ENCODE measurements around the gene CMTR1.
"Not testable (repeated sequence)": the region's sequence is repeated elsewhere in the genome, so short reads cannot be mapped to it uniquely, and the experiment has no call there.

The CMTR1 gene

DNA sequence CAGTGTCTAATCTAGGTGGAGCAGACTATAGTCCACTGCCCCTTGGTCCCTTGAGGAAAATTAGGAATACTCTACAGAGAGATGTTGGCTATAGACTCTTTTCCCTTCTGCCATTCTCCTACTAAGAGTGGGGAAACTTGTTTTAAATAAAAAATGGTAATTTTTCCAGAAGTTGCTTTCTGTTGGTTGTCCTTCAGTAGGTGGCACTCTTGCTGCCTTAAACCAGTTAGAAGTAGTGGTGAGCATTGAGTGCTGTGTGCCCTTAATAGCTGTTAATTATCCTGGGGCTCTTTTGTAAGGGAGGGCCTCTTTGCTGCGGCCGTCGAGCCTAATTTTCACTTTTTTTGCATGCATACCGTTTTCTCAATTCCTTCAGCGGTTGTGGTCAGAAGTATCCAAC, 2.8 kb downstream of the CMTR1 start:
- no peak for DNase-seq (ENCODE audit: low spot score)

DNA sequence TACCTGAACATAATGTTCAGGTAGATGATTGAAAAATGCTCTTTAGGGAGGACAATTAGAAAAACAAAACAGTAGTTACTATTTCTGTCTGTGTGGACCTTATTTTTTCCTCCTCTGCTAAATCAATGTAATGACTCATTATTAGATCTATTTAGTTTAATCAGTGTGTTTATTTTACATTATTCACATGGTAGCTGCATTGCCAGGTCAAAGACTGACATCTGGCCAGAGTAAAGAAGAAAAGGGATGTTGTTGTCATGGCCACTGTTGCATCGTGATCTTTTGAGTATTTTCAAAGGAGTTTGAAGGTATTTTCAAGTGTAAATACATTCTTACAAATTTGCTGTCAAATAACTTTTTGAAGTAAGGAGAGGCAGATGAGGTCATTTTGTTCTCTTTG, 5.9 kb downstream of the CMTR1 start:
- DNase-seq (ENCODE audit: low spot score), result no peak

DNA sequence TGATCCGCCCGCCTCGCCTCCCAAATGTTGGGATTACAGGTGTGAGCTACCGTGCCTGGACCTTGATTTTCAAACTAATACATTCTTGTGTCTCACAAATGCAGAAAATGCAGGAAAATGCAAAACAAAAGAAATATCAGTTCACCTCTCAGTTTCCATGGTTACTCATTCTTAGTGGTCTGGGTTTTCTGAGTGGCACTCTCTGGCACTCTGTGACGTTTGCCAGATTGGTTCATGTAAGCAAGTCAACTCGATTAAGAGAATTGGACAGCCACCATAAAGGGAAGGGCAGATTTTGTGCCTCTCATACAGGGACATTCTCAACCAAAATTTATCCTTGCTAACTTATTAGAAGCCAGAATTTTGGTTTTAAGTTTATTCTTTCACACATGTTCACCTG, 8.6 kb downstream of the CMTR1 start:
- DNase-seq (ENCODE audit: low spot score), result no peak

DNA sequence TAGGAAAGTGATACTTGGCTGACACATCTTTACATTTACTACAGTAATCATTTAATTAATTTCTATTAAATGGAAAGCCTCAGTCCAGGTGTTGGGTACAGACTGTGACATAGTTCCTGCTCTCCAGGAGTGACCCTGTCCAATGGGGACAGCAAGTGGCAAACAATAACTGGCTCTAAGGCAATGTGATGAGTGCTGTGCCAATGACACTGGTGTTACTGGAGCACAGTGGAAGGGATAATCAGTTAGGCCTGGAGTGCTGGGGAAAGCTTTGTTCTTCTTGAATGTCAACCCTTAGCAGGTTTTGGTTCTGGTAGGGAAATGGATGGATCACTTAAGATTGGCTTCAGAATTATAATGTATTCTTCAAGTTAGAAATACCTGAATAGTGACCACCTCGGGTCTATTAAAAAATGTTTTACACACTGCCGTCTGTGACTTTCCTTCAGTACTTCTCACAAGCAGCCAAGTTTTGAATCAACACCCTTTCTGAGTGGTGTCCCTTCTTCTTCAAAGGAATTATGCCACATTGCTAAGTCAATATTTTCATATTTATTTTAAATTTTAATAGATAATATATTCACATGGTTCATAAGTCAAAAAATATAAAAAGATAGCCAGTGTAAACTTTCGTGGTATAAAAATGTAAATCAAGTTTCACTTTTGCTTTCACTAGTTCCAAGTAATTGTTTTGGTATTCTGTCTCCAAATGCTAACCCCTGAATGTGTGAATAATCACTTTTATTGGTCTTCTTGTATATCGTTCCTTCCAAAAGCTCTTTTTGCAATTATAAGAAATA, 9.6 kb downstream of the CMTR1 start:
- no peak for DNase-seq (ENCODE audit: low spot score)

DNA sequence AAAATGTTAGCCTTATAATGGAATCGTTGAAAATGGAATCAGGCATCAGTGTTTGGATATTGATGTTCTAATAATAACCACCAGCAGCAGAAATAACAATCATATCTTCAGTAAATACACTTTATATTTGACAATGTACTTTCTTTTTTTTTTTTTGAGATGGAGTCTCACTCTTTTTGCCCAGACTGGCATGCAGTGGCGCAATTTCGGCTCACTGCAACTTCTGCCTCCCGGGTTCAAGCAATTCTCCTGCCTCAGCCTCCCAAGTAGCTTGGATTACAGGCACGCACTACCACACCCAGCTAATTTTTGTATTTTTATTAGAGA, 10.2 kb downstream of the CMTR1 start:
- not testable (repeated sequence) for DNase-seq (ENCODE audit: low spot score)

DNA sequence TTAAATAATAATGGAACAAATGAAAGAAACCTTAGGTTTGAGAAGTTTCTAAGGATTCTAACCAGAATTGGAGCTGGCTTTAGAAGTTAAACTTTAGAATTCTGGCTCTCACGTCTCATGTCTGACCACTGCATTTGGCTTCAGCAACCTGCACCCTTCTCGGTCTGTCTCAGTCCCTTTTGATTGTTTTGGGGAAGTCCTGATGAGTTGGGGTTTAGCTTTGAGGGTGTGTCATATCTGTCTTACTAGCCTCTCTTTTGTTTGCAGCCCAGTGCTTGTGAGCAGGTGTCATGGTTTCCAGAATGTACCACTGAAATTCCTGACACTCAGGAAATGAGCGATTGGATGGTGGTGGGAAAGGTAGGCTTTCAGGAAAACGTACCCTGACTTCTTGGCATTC, 17.0 kb downstream of the CMTR1 start:
- DNase-seq (ENCODE audit: low spot score), result no peak

- peak; percentile 23 for DNase-seq (ENCODE audit: low spot score)
Measured at GRCh38 chr6:37451441-37452193, 18.6 kb downstream of the CMTR1 start.

GRCh38 chr6:37452522-37452921, 19.5 kb downstream of the CMTR1 start:
- no peak for DNase-seq (ENCODE audit: low spot score)

GRCh38 chr6:37454420-37455140, 21.6 kb downstream of the CMTR1 start:
- DNase-seq (ENCODE audit: low spot score), result no peak

DNA sequence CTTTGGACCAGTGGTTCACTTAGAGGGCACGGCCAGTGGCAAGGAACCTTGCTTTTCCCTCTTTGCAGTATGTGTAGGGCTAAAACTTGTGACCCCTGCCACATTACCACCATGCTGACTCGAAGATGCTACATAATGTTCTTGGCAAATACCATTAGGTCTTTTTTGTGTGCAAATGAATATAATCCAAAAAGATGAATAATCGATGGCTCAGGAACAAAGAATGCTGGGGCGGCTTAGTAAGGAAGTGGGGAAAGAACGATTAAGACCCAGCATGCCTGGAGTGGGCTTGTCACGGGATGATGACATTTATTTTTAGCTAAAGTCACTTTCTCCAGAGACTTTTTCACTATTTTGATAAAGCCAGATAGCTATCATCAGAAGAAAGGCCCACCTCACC, 23.1 kb downstream of the CMTR1 start:
- DNase-seq (ENCODE audit: low spot score), result no peak

GRCh38 chr6:37456816-37457560, 24.0 kb downstream of the CMTR1 start:
- no peak for DNase-seq (ENCODE audit: low spot score)

- no peak for DNase-seq (ENCODE audit: low spot score)
Measured at GRCh38 chr6:37459981-37460800, 27.2 kb downstream of the CMTR1 start.

- DNase-seq (ENCODE audit: low spot score), result no peak
Measured at GRCh38 chr6:37460805-37461204, 27.8 kb downstream of the CMTR1 start.

- DNase-seq (ENCODE audit: low spot score), result no peak
Measured at GRCh38 chr6:37463110-37463509, 30.1 kb downstream of the CMTR1 start.

DNA sequence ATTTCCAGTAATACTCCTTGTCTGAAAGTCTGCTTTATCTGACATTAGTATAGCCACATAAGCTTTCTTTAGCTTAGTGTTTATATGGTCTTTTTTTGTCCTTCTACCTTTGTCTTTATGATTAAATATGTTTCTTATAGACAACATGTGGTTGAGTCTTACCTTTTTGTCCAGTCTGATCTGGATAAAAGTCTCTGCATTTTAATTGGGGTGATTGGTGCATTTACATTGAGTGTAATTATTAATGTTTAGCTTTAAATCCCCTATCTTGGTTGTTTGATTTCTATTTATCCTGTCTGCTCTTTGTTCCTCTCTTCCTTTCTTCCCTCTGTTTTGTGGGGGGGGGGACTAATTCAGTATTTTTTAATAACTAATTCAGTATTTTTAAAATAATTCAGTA, 34.7 kb downstream of the CMTR1 start:
- no peak for DNase-seq (ENCODE audit: low spot score)

DNA sequence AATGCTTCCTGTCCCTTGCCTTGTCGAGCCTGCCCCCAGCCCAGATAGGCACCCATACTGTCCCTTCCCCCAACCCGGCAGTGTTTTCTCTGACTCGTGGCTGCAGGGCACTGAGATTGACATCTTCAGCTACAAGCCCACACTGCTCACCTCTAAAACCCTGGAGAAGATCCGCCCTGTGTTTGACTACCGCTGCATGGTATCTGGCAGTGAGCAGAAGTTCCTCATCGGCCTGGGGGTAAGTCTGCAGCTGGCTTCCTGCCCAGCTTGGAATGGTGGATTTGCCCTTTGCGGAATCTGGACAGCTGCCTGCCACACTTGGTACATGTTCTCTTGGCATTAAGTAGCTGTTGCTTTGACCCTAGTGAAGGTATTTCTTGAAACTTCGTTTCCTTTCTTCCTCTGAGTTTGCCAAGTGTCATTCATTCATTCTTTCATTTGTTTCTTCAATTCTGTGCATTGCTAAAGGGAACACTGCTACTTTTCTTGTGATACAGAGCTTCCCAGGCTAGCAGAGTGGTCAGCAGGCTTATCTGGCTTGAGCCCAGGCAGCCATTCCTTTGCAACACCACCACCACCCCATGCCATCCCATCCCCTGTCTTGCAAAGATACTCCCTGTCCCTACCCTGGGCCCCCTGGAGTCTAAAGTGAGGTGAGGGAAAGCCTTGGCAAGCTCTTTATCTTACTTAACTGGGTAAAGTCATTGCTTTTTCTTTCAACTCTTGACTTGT, 40.5 kb downstream of the CMTR1 start:
- DNase-seq (ENCODE audit: low spot score), result peak; percentile 57

DNA sequence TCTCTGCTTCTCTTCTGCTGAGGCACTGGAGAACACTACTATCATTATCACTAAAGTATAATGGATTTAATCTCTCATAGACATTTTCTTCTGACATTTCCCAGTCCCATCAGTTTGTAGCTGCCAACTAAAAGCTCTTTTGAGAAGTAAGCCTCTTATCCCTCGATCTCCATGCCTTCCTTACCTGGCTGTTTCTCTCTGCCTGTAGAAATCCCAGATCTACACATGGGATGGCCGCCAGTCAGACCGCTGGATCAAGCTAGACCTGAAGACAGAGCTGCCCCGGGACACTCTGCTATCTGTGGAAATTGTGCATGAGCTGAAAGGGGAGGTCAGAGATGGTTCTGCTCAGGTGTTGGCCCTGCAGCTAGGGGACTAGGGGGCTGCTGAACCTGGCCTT, 41.3 kb downstream of the CMTR1 start:
- no peak for DNase-seq (ENCODE audit: low spot score)

DNA sequence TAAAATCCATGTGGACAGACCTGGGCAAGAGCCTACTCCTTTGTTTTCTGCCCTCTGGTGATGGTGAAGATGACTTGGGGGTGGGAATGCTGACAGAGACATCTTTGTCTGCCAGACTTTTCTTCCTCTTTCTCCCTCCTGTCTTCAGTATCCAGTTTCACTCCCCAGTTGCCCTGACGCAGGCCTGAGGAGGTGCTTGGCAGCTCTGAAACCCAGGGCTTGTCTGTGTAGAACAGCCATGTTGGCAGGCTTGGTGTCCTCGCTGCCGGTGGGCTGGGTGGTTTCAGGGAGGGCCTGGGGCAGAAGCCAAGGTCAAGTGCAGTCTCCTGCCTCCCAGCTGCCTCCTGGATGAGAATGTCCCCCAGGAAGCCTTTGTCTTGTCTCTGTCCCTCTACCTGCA, 44.2 kb downstream of the CMTR1 start:
- peak; percentile 58 for DNase-seq (ENCODE audit: low spot score)

DNA sequence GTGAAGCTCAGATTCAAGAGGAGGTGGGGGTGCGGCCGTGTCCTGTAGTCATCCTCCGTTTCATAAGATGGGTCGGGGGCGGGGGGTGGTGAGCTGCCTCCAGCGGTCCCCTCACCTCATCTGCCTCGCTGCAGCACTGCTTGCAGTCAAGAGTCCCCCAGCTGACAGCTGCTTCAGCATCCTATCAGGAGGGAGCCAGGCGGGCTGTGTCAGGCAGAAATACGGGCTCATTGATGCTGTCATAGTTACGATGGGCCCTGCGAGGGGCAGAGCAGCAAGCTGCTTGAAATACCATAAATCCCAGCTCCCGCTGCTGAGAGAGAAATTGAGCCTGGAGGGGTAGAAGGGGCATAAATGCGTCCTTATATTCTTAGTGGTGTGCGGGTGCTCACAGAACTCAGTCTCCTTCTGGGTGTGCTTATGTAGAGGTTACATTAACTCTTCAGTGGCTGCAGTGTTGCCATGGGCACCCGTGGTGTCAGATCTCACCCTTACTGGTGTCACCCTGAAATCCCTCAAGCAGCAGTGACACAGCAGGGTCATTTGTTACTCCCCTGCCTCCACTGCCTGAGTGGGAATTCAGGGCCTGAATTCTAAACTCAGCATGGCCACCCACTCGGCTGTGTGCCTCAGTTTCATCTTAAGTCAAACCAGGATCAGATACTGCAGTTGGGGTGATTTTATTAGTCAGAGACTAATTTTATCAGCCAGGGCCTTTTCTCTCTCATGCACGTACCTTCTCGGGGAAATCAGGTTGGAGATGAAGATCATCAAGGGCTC, 44.8 kb downstream of the CMTR1 start:
- DNase-seq (ENCODE audit: low spot score), result no peak

- DNase-seq (ENCODE audit: low spot score), result no peak
Measured at GRCh38 chr6:37478827-37479226, 45.8 kb downstream of the CMTR1 start.
